GM13976 (cell line): ENCODE data around the gene NPEPPS.
A peak's percentile ranks its signal among the peaks of the same experiment; 100 is the strongest.

Source experiments
- DNase-seq: peaks from one replicate; pipeline ENCODE4 v3.0.0; 2012; ENCODE audit warnings: low spot score
- CTCF ChIP-seq: IDR thresholded peaks from 2 replicates; pipeline ENCODE4 v1.5.1; 2012; ENCODE audit warnings: borderline replicate concordance, mild to moderate bottlenecking; ENCODE audit not compliant: insufficient read depth; ENCODE audit errors: extremely low read depth, missing control alignments, control extremely low read depth
- in situ Hi-C: fragments of 300-500 bp; cut with MboI; formaldehyde crosslinking; loops from one replicate; pipeline ENCODE4 v1.12.0; 2022; ENCODE audit warnings: low sequenced_read_pairs, mixed read lengths, inconsistent platforms; ENCODE audit not compliant: unreplicated experiment

The NPEPPS gene

GRCh38 chr17:47663912-47664623, 133.2 kb downstream of the NPEPPS start:
- peak; percentile 48 for DNase-seq
- in situ Hi-C loops, result no loop called here
- peak; percentile 69 for TF ChIP-seq CTCF

DNA sequence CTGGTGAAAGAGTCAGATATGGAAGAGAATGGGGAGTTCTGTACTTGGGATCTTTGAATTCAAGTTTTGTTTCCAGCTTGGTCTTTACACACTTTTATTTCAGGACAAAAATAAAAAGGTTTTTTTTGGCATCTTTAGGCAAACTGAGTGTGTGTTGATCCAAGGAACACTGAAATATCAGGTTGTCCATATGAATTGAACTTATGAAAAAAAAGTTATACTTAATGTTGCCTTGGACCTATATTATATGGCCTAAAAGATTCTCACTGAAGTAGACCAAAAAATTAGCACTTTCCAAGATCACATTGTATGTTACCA, 133.7 kb downstream of the NPEPPS start:
- in situ Hi-C loops, result no loop called here
- DNase-seq, result no peak
- TF ChIP-seq CTCF, result no peak

GRCh38 chr17:47665655-47666054, 134.7 kb downstream of the NPEPPS start:
- no peak for TF ChIP-seq CTCF
- in situ Hi-C loops, result no loop called here
- no peak for DNase-seq

DNA sequence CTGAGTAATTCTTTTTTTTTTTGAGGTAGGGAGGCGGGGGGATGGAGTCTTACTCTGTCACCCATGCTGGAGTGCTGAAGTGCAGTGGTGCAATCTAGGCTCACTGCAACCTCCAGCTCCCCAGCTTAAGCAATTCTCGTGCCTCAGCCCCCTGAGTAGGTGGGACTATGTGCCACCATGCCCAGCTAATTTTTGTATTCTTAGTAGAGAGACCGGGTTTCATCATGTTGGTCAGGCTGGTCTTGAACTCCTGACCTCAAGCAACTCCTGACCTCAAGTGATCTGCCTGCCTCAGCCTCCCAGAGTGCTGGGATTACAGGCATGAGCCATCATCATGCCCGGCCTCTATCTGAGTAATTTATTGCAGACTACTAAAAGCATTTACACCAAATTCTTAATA, 138.2 kb downstream of the NPEPPS start:
- in situ Hi-C loops, result no loop called here
- TF ChIP-seq CTCF, result no peak
- DNase-seq, result no peak

DNA sequence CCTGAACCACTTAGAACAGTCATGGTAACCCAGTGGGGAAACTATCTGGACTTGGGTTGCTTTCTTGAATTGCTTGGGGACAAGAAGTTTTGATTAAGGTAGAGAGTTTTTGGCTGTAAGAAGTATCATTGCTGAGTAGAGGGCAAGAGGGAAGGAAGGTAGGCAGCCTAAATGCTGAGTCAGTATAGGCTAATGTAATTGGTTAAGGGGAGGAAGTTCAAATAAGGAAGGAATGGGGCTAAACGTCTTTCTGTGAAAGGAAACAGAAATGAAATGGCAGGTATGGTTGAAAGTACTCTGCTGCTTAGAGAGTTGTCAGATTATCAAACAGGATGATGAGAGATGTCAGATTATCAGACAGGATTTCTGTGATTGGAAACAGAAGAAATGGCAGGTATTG, 139.2 kb downstream of the NPEPPS start:
- no peak for TF ChIP-seq CTCF
- in situ Hi-C loops, result no loop called here
- DNase-seq, result no peak
